ENCODE measurements around the gene TECTA. TPM values are rescaled to one million over a fixed set of nuclear protein-coding genes. Genes with fewer than 3 reads are reported as not detected.

TECTA gene
- total RNA-seq, 2 donors from 2014 or later: under 0.01 to 5.9 TPM

DNA sequence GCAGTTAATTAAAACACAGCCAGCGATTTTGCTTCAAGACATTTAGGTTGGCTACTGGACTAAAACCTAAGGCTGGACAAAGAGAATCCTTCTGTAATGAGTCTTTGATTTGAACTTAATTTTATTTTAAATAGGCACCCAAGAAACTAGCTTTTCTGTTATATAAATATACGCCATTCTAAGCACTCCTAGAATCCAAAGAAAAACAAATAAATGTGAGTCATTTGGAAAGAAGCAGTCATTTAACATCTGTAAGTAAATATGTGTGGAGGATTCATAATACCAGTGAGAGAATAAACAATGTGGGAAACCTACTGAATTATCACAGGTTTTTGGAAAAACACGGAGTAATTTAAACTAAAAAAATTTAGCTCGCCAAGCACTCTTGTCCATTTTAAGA lies 1.2 kb upstream of the TECTA start:
- Histone ChIP-seq H3K36me3 (replicated peaks in 1 of 2; ENCODE audit: insufficient read depth in 1 of 2, low read depth in 2 of 2) (no peaks in the 10 kb centered on the region), H3K4me3 (no peak overlapping the region), H3K27me3 (no peaks in the 10 kb centered on the region), H3K9me3 (no peaks in the 10 kb centered on the region), H3K27ac (no peak overlapping the region), H3K4me1 (no peaks in the 10 kb centered on the region)
- intact Hi-C loops (cut with DNase I): no loop called here
- TF ChIP-seq, protein P1, sequence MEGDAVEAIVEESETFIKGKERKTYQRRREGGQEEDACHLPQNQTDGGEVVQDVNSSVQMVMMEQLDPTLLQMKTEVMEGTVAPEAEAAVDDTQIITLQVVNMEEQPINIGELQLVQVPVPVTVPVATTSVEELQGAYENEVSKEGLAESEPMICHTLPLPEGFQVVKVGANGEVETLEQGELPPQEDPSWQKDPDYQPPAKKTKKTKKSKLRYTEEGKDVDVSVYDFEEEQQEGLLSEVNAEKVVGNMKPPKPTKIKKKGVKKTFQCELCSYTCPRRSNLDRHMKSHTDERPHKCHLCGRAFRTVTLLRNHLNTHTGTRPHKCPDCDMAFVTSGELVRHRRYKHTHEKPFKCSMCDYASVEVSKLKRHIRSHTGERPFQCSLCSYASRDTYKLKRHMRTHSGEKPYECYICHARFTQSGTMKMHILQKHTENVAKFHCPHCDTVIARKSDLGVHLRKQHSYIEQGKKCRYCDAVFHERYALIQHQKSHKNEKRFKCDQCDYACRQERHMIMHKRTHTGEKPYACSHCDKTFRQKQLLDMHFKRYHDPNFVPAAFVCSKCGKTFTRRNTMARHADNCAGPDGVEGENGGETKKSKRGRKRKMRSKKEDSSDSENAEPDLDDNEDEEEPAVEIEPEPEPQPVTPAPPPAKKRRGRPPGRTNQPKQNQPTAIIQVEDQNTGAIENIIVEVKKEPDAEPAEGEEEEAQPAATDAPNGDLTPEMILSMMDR (IDR thresholded peaks at IDR 0.05): no peak
- no peak for TF ChIP-seq POLR2A (IDR thresholded peaks at IDR 0.05)
- no peak for ATAC-seq
- no peak for DNase-seq
- 68 to 81% methylated on average over 4 of the region's 4 CpGs for WGBS, 2 donors

DNA sequence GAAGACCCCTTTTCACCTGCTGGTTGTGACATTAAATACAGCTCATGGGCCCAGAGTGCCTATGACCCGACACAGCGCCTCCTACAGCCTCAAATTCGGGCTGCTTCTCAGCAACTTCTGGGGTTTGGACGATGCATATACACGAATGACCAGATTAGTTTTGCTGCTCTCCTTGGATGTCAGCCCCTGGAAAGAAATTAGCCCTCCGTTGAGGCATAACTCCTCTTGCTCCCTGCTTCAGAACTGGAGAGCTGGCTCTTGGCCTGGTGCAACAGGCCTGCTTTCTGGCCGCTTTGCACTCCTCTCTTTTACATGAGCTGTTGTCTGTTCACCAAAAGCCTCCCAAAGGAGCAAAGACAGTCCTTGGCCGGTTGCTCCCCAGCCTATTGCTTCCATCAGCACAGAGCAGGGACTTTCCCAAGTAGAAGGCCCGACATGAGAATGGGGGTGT lies 3.3 kb downstream of the TECTA start:
- ATAC-seq: no peak
- Histone ChIP-seq H3K4me1 (no peaks in the 10 kb centered on the region), H3K27me3 (no peaks in the 10 kb centered on the region), H3K4me3 (no peak overlapping the region), H3K36me3 (replicated peaks in 1 of 2; ENCODE audit: insufficient read depth in 1 of 2, low read depth in 2 of 2) (no peaks in the 10 kb centered on the region), H3K9me3 (no peaks in the 10 kb centered on the region), H3K27ac (no peak overlapping the region)
- DNase-seq: peak in 2 of 4 donors; percentile 10 to 17
- WGBS, 2 donors: 85 to 91% methylated on average over 9 of the region's 9 CpGs
- TF ChIP-seq, protein P1 (IDR thresholded peaks at IDR 0.05): no peak
- TF ChIP-seq POLR2A (IDR thresholded peaks at IDR 0.05): no peak
- intact Hi-C loops (cut with DNase I): no loop called here

DNA sequence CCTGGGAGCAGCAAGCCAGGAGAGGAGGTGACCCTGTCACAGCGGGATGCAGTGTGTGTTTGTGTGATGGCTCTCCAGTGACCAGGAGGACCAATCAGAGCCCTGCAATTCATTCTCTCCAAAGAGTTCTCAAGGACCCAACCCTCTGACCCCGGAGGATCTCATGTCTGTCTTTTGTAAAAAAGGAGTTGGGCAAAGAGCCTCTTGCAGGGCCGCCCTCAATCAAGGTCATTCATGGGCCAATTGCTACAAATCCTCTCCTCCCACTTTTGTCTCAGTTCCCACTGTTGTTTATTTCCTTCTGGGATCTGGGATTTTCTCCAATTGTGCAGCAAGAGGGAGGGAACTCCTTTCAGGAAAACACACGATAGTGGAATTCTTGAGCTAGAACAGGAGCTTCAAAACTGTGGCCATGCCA lies 4.0 kb downstream of the TECTA start:
- H3K27me3 ChIP-seq: no peaks in the 10 kb centered on the region
- DNase-seq: peak in 2 of 4 donors; percentile 27 to 33
- no peak overlapping the region for H3K4me3 ChIP-seq
- intact Hi-C loops (cut with DNase I): no loop called here
- WGBS, 2 donors: 48 to 68% methylated on average over 4 of the region's 4 CpGs
- peak; percentile 30 for ATAC-seq
- H3K4me1 ChIP-seq: no peaks in the 10 kb centered on the region
- no peak overlapping the region for H3K27ac ChIP-seq
- H3K36me3 ChIP-seq (replicated peaks in 1 of 2; ENCODE audit: insufficient read depth in 1 of 2, low read depth in 2 of 2): no peaks in the 10 kb centered on the region
- no peaks in the 10 kb centered on the region for H3K9me3 ChIP-seq
- TF ChIP-seq, protein P1 (IDR thresholded peaks at IDR 0.05): no peak

DNA sequence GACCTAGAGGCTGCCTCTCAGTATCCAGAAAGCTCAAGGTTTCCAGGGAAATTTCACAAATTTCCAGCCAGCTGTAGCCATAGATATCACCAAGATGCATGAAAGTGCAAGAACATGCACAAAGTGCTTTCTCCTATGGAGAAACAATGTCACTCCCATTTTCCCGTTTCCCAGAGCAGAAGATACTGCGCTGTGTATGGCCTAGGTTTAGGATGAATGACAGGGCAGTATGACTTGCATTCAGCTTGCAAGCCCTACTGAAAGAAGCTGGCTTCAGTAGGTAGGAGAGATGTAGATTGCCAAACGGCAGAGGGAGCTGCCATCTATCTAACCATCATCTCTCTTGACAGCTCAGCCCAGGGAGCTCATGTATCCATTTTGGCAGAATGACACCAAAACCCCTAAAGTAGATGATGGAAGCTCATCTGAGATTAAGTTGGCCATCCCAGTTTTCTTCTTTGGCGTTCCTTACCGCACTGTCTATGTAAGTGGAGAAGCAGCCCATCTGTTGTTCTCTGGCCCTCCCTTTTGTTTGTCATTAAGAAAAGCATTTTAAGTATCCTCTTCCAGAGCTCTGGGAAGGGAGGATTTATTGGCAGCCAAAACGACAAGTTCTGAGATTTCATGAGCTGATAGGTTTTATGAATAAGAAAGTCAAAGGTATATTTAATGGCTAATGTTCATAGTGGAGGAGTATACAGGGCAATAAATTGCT lies 4.6 kb downstream of the TECTA start:
- Histone ChIP-seq H3K9me3 (no peaks in the 10 kb centered on the region), H3K4me1 (no peaks in the 10 kb centered on the region), H3K27ac (no peak overlapping the region), H3K36me3 (replicated peaks in 1 of 2; ENCODE audit: insufficient read depth in 1 of 2, low read depth in 2 of 2) (no peaks in the 10 kb centered on the region), H3K27me3 (no peaks in the 10 kb centered on the region), H3K4me3 (no peak overlapping the region)
- 80 to 86% methylated on average over 6 of the region's 6 CpGs for WGBS, 2 donors
- DNase-seq (no peak), ATAC-seq (no peak)
- TF ChIP-seq, protein P1 (IDR thresholded peaks at IDR 0.05): no peak
- TF ChIP-seq POLR2A (IDR thresholded peaks at IDR 0.05): no peak
- intact Hi-C loops (cut with DNase I): no loop called here

DNA sequence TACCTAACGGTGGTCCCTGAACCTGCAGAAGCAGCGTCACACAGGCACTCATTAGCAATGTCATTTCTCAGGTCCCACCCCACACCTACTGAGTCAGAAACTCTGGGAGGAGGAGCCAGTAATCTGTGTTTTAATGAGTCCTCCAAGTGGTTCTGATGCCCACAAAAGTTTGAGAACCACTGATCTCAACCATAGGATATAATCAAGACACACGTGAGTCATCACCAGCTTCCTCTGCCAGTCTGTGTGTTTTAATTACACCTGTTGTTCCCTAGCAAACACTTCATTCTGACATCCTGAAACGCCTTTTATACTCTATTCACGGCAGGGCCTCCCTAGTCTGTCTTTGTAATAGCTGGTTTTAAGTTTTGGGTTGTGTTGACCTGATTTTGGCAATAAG lies 5.8 kb downstream of the TECTA start:
- H3K4me3 ChIP-seq: no peak overlapping the region
- intact Hi-C loops (cut with DNase I): no loop called here
- DNase-seq (no peak), ATAC-seq (no peak)
- TF ChIP-seq, protein P1 (IDR thresholded peaks at IDR 0.05): no peak
- no peak for TF ChIP-seq POLR2A (IDR thresholded peaks at IDR 0.05)
- no peaks in the 10 kb centered on the region for H3K27me3 ChIP-seq
- WGBS, 2 donors: 75 to 82% methylated on average over 5 of the region's 5 CpGs
- no peaks in the 10 kb centered on the region for H3K9me3 ChIP-seq
- H3K36me3 ChIP-seq (replicated peaks in 1 of 2; ENCODE audit: insufficient read depth in 1 of 2, low read depth in 2 of 2): no peaks in the 10 kb centered on the region
- no peak overlapping the region for H3K27ac ChIP-seq
- H3K4me1 ChIP-seq: no peaks in the 10 kb centered on the region
